NCI-H2196 treated with DMSO at 0.1 percent for 48 hours (cell line): ENCODE data around the gene OVCA2.

Experiments
- DNase-seq: peaks from one replicate; lab custom pipeline; 2025; ENCODE audit not compliant: unreplicated experiment; lab: John Stamatoyannopoulos, UW

OVCA2 gene

DNA sequence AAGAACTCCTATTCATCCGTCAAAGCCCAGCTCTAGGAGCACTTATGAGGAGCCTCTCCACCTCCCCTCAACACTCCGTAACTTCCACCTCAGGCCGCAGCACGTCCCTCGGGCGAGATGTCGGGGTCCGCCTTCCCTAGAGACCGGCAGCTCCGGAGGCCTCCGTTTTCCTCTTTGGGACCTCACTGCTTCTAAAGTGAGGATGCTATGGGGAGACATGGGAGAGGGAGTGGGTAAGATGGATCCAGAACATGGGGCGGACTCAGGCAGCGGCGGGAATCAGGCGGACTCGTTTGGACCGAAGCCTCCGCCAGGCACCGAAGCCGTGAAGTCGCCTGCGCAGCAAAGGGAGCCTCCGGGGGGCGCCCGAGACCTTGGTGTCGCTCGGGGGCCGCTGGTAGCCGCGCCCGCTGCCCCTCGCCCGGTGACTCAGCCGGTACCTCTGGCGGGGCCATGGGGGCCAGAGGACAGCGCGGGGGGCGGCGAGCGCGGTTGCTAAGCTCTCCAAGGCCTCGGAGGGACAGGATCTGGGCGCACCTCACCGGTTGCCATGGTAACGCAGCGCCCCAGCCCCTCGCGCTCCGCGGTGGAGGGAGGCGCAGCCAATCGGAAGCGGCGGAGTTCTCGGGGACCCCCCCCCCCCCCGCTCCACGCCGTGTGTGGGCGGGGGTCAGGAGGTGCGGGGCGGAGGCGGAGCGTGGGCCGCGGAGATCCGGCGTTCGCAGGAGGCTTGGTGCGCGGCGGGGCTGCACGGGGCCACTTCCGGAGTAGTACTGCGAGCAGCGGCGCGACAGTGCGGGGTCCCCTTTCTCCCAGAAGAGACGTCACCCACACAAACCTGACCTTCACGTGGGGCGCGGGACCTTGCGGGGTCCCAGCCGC lies 11.8 kb downstream of the OVCA2 start:
- peak; percentile 19 for DNase-seq

DNA sequence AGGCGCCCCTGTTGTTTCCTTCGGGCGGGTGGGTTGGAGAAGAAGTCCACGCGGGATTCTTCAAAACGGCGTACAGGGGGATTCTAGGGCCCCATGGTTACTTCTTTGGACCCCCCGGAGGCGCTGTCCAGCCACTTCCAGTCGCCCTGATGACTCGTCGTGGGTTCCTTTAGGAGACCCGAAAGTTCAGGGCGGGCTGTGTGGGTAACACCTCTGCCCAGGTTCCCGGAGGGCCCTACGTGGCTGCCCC lies 12.4 kb downstream of the OVCA2 start:
- DNase-seq, result no peak

DNA sequence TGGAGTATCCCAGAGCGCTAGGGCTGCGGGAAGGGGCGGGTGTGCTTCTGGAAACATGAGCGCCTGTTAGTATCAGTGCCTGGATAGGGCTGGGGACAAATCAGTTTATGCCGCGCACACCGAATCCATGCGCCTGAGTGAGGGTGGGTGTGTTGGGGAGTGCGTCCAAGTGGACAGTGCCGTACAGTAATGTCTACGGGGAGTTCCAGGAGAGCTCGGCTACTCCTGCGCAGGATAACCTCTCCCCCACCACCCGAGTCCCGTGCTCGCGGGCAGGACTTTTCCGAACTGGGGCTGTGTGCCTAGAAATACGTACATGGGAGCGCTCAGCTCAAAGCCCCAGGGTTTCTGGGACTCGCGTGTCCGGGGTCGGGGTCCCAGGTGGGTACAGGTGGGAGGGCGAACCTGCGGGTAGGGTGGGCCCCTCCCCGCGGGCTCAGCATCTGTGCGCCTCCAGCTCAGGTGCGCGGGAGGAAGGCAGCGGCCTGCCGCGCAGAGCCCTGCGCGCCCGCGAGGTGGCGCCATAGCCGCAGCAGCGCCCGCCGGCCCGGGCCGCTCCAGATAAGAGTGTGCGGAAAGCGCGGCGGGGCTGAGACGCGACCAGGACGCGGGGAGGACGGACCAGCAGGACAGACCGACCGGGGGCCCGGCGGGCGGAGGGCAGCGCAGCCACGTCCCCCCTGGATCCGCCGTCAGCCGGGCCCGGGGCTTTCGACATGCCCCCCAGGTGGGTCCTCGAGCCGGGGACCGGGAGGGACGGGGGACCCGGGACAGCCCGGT lies 12.9 kb downstream of the OVCA2 start, which contains the start of gene HIC1:
TSS of gene HIC1 (plus strand) at position 592 of the 780 bp plus-strand sequence. CDS start 1,588 bp downstream, outside the sequence.
- DNase-seq, result no peak

DNA sequence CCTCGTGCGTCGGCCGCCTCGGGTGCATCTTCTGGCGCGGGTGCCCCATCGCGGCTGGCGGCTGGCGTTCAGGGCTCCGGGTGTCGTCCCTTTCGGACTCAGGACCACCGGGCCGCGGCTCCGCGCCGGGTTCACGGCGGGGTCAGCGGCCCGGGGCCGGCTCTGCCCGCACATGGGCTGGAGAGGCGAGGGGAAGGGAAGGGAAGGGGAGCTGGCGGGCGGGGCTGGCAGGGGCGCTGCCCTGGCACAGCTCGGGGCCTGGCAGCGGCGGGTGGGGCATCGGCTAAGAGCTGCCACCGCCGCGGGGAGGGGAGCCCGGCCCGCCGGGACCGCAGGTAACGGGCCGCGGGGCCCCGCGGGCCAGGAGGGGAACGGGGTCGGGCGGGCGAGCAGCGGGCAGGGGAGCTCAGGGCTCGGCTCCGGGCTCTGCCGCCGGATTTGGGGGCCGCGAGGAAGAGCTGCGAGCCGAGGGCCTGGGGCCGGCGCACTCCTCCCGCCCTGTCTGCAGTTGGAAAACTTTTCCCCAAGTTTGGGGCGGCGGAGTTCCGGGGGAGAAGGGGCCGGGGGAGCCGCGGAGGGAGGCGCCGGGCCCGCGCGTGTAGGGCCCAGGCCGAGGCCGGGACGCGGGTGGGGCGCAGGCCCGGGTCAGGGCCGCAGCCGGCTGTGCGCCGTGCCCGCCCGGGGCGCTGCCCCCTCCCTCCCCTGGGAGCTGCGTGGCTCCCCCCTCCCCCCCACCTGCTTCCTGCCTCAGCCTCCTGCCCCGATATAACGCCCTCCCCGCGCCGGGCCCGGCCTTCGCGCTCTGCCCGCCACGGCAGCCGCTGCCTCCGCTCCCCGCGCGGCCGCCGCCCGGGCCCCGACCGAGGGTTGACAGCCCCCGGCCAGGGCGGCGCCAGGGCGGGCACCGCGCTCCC lies 13.7 kb downstream of the OVCA2 start:
- DNase-seq, result no peak

DNA sequence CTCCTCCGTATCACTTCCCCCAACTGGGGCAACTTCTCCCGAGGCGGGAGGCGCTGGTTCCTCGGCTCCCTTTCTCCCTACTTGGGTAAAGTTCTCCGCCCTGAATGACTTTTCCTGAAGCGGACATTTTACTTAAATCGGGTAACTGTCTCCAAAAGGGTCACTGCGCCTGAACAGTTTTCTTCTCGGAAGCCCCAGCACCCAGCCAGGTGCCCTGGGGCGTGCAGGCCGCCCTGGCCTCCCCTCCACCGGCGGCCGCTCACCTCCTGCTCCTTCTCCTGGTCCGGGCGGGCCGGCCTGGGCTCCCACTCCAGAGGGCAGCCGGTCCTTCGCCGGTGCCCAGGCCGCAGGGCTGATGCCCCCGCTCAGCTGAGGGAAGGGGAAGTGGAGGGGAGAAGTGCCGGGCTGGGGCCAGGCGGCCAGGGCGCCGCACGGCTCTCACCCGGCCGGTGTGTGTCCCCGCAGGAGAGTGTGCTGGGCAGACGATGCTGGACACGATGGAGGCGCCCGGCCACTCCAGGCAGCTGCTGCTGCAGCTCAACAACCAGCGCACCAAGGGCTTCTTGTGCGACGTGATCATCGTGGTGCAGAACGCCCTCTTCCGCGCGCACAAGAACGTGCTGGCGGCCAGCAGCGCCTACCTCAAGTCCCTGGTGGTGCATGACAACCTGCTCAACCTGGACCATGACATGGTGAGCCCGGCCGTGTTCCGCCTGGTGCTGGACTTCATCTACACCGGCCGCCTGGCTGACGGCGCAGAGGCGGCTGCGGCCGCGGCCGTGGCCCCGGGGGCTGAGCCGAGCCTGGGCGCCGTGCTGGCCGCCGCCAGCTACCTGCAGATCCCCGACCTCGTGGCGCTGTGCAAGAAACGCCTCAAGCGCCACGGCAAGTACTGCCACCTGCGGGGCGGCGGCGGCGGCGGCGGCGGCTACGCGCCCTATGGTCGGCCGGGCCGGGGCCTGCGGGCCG lies 14.7 kb downstream of the OVCA2 start:
- DNase-seq, result no peak

DNA sequence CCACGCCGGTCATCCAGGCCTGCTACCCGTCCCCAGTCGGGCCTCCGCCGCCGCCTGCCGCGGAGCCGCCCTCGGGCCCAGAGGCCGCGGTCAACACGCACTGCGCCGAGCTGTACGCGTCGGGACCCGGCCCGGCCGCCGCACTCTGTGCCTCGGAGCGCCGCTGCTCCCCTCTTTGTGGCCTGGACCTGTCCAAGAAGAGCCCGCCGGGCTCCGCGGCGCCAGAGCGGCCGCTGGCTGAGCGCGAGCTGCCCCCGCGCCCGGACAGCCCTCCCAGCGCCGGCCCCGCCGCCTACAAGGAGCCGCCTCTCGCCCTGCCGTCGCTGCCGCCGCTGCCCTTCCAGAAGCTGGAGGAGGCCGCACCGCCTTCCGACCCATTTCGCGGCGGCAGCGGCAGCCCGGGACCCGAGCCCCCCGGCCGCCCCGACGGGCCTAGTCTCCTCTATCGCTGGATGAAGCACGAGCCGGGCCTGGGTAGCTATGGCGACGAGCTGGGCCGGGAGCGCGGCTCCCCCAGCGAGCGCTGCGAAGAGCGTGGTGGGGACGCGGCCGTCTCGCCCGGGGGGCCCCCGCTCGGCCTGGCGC lies 15.4 kb downstream of the OVCA2 start:
- no peak for DNase-seq

DNA sequence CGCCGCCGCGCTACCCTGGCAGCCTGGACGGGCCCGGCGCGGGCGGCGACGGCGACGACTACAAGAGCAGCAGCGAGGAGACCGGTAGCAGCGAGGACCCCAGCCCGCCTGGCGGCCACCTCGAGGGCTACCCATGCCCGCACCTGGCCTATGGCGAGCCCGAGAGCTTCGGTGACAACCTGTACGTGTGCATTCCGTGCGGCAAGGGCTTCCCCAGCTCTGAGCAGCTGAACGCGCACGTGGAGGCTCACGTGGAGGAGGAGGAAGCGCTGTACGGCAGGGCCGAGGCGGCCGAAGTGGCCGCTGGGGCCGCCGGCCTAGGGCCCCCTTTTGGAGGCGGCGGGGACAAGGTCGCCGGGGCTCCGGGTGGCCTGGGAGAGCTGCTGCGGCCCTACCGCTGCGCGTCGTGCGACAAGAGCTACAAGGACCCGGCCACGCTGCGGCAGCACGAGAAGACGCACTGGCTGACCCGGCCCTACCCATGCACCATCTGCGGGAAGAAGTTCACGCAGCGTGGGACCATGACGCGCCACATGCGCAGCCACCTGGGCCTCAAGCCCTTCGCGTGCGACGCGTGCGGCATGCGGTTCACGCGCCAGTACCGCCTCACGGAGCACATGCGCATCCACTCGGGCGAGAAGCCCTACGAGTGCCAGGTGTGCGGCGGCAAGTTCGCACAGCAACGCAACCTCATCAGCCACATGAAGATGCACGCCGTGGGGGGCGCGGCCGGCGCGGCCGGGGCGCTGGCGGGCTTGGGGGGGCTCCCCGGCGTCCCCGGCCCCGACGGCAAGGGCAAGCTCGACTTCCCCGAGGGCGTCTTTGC lies 16.2 kb downstream of the OVCA2 start:
- no peak for DNase-seq

DNA sequence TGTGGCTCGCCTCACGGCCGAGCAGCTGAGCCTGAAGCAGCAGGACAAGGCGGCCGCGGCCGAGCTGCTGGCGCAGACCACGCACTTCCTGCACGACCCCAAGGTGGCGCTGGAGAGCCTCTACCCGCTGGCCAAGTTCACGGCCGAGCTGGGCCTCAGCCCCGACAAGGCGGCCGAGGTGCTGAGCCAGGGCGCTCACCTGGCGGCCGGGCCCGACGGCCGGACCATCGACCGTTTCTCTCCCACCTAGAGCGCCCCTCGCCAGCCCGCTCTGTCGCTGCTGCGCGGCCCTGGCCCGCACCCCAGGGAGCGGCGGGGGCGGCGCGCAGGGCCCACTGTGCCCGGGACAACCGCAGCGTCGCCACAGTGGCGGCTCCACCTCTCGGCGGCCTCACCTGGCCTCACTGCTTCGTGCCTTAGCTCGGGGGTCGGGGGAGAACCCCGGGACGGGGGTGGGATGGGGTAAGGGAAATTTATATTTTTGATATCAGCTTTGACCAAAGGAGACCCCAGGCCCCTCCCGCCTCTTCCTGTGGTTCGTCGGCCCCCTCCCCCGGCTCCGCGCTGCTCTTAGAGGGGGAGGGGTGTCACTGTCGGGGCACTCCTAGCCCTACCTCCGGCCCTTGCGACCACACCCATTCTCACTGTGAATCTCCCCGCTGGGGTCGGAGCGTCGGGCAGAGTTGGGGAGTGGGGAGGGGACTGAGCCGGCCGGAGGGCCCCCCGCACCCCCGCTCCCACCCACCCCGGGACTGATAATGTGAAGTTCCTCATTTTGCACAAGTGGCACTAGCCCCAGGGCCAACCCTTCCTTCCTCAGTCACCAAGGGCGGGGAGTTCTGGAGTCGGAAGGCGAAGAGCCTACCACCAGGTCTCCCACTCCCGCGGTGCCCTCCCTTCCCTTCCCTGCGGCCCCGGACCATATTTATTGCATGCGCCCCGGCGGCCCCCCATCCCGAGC lies 17.0 kb downstream of the OVCA2 start:
- no peak for DNase-seq

DNA sequence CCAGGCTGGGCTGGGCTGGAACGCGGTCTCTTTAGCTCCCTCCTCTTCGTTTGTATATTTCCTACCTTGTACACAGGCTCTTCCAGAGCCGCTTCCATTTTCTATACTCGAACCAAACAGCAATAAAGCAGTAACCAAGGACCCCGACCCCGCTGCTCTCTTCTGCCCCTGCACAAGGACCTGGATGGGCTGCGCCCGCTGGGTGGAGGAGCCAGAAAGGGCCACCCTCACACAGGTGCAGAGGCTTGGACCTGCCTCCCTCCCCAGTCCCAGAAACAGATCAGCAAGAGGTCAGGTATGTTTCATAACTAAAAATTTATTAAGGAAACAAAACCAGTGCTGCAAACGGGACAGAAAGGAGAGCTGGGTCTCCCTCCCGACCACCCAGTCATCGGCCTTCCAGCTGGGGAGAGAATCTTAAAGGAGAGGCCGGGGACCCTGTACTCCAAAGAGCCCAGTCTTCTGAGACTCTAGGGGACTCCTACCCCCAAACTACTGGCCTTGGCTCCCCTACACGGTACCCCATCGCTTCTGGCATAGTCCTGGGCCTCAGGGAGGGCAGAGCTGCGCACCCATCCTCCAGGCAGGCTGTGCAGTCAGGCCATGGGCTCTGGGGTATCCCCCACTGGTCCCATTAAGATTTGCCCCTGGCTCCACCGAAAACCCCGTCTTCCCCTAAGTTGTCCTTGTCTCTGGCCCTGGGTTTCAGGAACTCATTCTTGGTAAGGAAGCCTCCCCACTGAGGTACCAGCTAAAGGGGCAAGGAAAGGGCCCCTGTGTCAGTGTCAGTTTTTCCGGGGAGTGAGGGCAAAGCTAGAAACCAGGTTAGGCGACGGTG lies 17.9 kb downstream of the OVCA2 start:
- DNase-seq, result no peak

DNA sequence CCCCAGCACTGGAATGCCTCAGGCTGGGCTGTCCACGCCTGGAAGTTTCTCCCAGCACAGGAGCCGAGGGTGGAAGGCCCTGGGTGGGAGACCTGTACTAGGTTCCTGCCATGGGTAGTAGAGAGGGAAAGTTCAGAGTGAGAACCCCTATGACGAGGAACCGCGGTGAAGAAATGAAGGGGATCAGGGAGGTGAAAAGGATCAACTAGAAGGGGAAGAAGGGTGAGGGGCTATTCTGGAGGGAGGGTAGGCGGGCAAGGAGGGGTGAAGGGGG lies 18.5 kb downstream of the OVCA2 start:
- no peak for DNase-seq

DNA sequence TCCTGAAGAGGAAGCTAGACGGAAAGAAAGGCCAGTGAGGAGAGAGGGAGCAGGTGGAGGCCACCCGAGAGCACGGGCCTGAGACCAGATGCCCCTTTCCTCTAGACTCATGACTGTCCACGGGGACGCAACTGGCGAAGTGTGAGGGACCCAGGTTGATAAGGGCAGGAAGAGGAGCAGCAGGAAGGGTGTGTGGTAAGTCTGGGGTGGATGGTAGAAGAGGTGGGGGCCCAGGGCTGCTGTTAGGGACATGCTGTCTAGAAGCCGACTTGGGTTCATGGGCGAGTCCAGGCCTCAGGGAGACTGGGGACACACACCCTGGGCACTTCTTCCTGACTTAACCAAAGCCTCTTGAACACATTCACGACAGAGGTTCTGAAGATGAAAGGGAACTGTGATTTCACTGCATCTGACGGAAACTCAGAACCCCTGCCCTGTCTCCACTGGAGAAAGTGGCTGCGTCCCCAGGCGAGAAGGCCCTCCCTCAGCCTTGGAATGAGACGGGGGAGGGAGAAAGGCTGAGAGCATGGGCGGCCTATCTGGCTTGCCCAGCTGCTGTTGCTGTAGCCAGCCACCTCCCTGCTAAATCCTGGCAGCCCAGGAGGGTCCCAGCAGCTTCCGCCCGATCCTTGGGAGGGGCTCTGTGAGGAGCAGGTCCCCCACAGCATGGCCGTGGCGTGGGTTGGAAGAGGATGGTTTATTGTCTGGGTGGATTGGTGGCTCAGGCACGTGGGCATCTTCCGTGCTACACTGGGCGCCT lies 19.0 kb downstream of the OVCA2 start:
- no peak for DNase-seq

DNA sequence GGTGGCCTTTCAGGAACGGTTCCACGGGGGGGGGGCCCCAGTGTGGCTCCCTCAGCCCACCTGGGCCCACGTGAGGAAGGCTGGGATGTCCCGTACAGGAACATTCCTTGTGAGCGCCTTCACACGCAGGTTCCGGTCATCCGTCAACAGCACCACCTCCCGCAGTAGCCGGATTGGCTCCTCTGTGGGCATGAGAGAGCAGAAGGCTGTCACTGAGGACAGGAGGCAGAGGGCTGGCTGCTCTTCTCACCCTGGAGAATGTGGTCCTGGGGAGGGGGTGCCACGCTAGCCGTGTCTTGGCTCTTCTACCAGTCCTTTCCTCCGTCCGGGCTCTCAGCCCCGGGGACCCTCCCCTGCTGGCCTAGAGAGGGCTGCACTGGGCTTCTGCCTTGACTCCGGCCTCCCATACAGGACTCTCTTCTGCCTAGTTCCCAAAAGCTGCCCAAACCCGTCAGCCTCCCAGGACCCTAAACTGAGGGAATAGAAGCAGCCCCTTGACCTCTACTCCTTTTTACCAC lies 19.7 kb downstream of the OVCA2 start:
- DNase-seq, result no peak

DNA sequence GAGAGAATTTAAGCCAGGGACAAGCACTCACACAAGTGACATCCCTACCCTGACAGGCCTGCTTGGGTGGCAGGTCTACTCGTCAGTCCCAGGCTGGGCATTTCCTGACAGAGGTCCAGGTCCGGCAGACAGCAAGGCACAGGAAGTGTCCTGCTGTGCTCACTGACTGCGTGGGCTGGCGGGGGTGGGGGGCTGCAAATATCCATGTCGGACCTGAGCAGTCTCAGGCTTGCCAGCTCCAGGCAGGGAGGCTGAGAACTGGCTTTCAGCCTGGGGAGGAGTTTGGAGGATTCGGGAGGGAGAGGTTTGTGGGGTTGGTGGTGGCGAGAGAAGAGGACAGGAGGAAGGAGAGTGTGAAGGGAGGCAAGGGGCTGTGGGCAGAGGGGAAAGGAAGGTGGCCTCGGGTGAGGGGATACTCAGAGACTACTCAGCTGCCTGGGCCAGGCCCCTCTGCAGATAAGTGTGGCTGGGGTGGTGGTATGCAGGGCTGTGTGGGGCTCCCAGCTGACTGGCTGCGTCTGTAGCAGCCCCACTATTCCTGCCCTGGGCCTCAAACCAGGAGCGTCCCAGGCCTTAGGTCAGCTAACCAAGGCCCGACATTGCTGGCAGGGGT lies 20.9 kb downstream of the OVCA2 start:
- DNase-seq, result no peak

DNA sequence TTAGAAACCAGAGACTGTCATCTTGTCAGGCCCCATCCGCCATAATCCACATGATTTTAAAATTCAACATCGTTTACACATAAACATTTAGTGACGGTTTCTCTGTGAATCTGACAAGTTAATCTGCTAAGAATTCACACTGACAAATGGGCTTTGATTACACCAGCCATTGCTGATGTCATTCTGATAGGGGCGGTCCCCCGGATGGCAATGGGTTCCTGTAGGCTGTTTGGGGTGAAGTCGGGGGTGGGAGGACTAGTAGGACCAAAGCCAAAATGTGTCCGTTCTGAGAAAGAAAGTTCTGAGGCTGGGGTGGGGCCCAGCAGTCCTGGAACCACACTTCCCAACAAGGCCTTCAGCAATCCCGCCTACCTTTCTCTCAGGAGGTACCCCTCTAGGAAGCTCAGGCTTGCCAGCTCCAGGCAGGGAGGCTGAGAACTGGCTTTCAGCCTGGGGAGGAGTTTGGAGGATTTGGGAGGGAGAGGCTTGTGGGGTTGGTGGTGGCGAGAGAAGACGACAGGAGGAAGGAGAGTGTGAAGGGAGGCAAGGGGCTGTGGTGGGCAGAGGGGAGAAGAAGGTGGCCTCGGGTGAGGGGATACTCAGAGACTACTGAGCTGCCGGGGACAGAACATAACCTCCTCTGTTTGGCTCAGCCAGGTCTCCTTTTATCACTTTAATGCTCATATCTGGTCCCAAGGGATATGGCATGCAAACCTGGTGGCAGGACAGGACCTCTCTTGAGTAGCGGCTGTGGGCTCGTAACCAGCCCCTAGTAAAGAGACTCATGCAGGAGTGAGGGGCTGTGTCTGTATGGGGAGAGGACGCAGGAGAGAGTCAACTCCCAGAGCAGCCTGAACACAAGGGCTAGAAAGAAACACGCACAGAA lies 21.7 kb downstream of the OVCA2 start:
- DNase-seq, result no peak

DNA sequence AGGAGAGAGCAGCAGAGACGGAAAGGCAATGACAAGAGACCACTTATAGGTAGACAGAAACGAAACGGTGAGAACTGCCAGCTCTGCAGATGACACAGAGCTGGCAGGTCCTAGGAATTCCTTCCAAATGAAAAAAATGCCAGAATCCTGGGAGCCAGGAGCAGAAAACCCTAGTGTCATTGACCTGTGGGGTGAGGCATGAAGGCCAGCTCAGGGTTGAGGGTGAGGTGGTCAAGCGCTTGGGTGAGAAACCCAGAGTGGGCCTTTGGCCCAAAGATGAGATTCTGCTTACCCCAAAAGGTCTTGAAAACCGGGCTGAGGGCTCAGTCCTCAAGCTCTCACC lies 22.3 kb downstream of the OVCA2 start:
- no peak for DNase-seq
